ENCODE measurements around the gene MRPS5. TPM values are rescaled to one million over a fixed set of nuclear protein-coding genes. Genes with fewer than 3 reads are reported as not detected.

The MRPS5 gene
- total RNA-seq, 2 experiments from 2014 or later = 93.0 to 96.1 TPM

GRCh38 chr2:95051626-95052025, 70.0 kb downstream of the MRPS5 start:
- Mint-ChIP-seq H3K4me1 (ENCODE audit: low read depth) (peaks cover 81% of the 10 kb centered on the region), H3K27ac (peak overlapping the region; percentile 81), H3K4me3 (no peak overlapping the region), H3K27me3 (no peaks in the 10 kb centered on the region), H3K9me3 (no peaks in the 10 kb centered on the region), H3K36me3 (ENCODE audit: low read depth) (peaks cover 31% of the 10 kb centered on the region)
- intact Hi-C loops (cut with micrococcal nuclease) = loop anchor here (2.0 kb wide), 1 partner anchor 29 kb away; no protein-coding TSS in a partner anchor
- POLR2A ChIA-PET = interaction anchor here (1.3 to 6.6 kb wide), 3 partner anchors 14 to 28 kb away, joined by 3 to 65 read pairs (median 10); no protein-coding TSS in a partner anchor
- DNase-seq (no peak), ATAC-seq (no peak)
- TF ChIP-seq CTCF (IDR thresholded peaks at IDR 0.05) = no peak
- CTCF ChIA-PET = interaction anchor here (1.0 to 12.1 kb wide), 4 partner anchors 25 to 63 kb away, joined by 3 to 142 read pairs (median 75); partner anchors contain the start of gene MAL

GRCh38 chr2:95050385-95051300, 71.0 kb downstream of the MRPS5 start:
- TF ChIP-seq CTCF (IDR thresholded peaks at IDR 0.05) = no peak
- peak overlapping the region; percentile 81 for H3K27ac Mint-ChIP-seq
- no peaks in the 10 kb centered on the region for H3K9me3 Mint-ChIP-seq
- DNase-seq (no peak), ATAC-seq (peak; percentile 45)
- intact Hi-C loops (cut with micrococcal nuclease) = loop anchor here (2.0 kb wide), 1 partner anchor 28 kb away; no protein-coding TSS in a partner anchor
- peaks cover 83% of the 10 kb centered on the region for H3K4me1 Mint-ChIP-seq (ENCODE audit: low read depth)
- peak overlapping the region; percentile 13 for H3K4me3 Mint-ChIP-seq
- no peaks in the 10 kb centered on the region for H3K27me3 Mint-ChIP-seq
- H3K36me3 Mint-ChIP-seq (ENCODE audit: low read depth) = peaks cover 31% of the 10 kb centered on the region
- CTCF ChIA-PET = interaction anchor here (1.0 to 12.1 kb wide), 3 partner anchors 26 to 35 kb away, joined by 3 to 142 read pairs (median 131); partner anchors contain the start of gene MAL
- POLR2A ChIA-PET = interaction anchor here (1.2 to 6.6 kb wide), 3 partner anchors 25 to 27 kb away, joined by 3 to 65 read pairs (median 10); partner anchors contain the start of gene MAL

- Mint-ChIP-seq H3K9me3 (no peaks in the 10 kb centered on the region), H3K27ac (peak overlapping the region; percentile 81), H3K36me3 (ENCODE audit: low read depth) (peaks cover 31% of the 10 kb centered on the region), H3K4me3 (no peak overlapping the region), H3K27me3 (no peaks in the 10 kb centered on the region), H3K4me1 (ENCODE audit: low read depth) (peaks cover 77% of the 10 kb centered on the region)
- intact Hi-C loops (cut with micrococcal nuclease) = loop anchor here (2.0 kb wide), 1 partner anchor 27 kb away; no protein-coding TSS in a partner anchor
- ChIA-PET CTCF (interaction anchor here (8.2 to 12.1 kb wide), 2 partner anchors 26 to 27 kb away, joined by 131 to 142 read pairs; partner anchors contain the start of gene MAL), POLR2A (interaction anchor here (1.2 to 6.6 kb wide), 4 partner anchors 24 to 27 kb away, joined by 3 to 65 read pairs (median 7); partner anchors contain the start of gene MAL)
- ATAC-seq (no peak), DNase-seq (no peak)
- no peak for TF ChIP-seq CTCF (IDR thresholded peaks at IDR 0.05)
Measured at GRCh38 chr2:95049961-95050360, 71.6 kb downstream of the MRPS5 start.

GRCh38 chr2:95049683-95049955, 72.0 kb downstream of the MRPS5 start:
- H3K4me1 Mint-ChIP-seq (ENCODE audit: low read depth) = peaks cover 75% of the 10 kb centered on the region

More at GRCh38 chr2:95049683-95049955, 72.0 kb downstream of the MRPS5 start:
- ChIA-PET POLR2A (interaction anchor here (2.0 to 2.3 kb wide), 2 partner anchors 25 to 26 kb away, joined by 4 to 10 read pairs; no protein-coding TSS in a partner anchor), CTCF (interaction anchor here (8.2 to 12.1 kb wide), 2 partner anchors 26 to 27 kb away, joined by 131 to 142 read pairs; partner anchors contain the start of gene MAL)
- H3K36me3 Mint-ChIP-seq (ENCODE audit: low read depth) = peaks cover 31% of the 10 kb centered on the region
- ATAC-seq = no peak
- intact Hi-C loops (cut with micrococcal nuclease) = no loop called here
- H3K27ac Mint-ChIP-seq = peak overlapping the region; percentile 81
- H3K27me3 Mint-ChIP-seq = no peaks in the 10 kb centered on the region
- DNase-seq = no peak
- H3K9me3 Mint-ChIP-seq = no peaks in the 10 kb centered on the region
- no peak overlapping the region for H3K4me3 Mint-ChIP-seq
- no peak for TF ChIP-seq CTCF (IDR thresholded peaks at IDR 0.05)

All from activated CD8-positive, alpha-beta T cell treated with anti-CD3 and anti-CD28 coated beads for 36 hours (primary cell).